Upper lobe of right lung (tissue), 1 donor: ENCODE data around the gene FHAD1. TPM values are rescaled to one million over a fixed set of nuclear protein-coding genes. Genes with fewer than 3 reads are reported as not detected.
"Not testable (repeated sequence)": the region's sequence is repeated elsewhere in the genome, so short reads cannot be mapped to it uniquely, and the experiment has no call there.

Experiments used
- ATAC-seq: fragments of 200-7000 bp; cut with Tn5 transposase; one replicate; pipeline ENCODE4 v1.9.1; 2020; ENCODE audit warnings: mild to moderate bottlenecking, moderate library complexity
- DNase-seq: peaks from one replicate; pipeline ENCODE4 v3.0.0-alpha.2; 2020
- H3K27ac ChIP-seq: fragments of 200-600 bp; one replicate; pipeline ENCODE4 v1.8.0; 2022
- H3K27me3 ChIP-seq: fragments of 200-600 bp; one replicate; pipeline ENCODE4 v1.8.0; 2022; ENCODE audit warnings: mild to moderate bottlenecking
- H3K36me3 ChIP-seq: fragments of 200-600 bp; one replicate; pipeline ENCODE4 v1.8.0; 2022
- H3K4me1 ChIP-seq: fragments of 200-600 bp; one replicate; pipeline ENCODE4 v1.8.0; 2022
- H3K4me3 ChIP-seq: fragments of 200-600 bp; one replicate; pipeline ENCODE4 v1.8.0; 2022; ENCODE audit warnings: mild to moderate bottlenecking
- H3K9me3 ChIP-seq: fragments of 200-600 bp; one replicate; pipeline ENCODE4 v1.8.0; 2022
- intact Hi-C: fragments of 100-400 bp; cut with DNase I; formaldehyde crosslinking; loops from one replicate; pipeline ENCODE4 v1.11.0; 2022
- total RNA-seq: library from RNA; stranded (reverse); fragmentation: NEBNext Ultra II Directional; extraction: Animal tissue kit (Norgen Biotek cat#: 25700); gene quantifications from one replicate; pipeline ENCODE4 v1.2.1, GENCODE V29; 2021
- TF ChIP-seq, protein P1 (sequence below): fragments of 200-600 bp; IDR thresholded peaks from one replicate; pipeline ENCODE4 v1.8.0; 2022; ENCODE audit warnings: antibody characterized with exemption
- donor health status: DM: no; HTN: yes; CAD: no; lungs with severe emphysema.

The FHAD1 gene
- total RNA-seq, 1 donor from 2014 or later: 2.4 TPM

GRCh38 chr1:15385420-15385819 is 138.4 kb downstream of the FHAD1 start:
- no peak for DNase-seq
- intact Hi-C loops: no loop called here
- Histone ChIP-seq H3K4me3 (no peak overlapping the region), H3K36me3 (no peaks in the 10 kb centered on the region), H3K4me1 (peaks cover 5% of the 10 kb centered on the region), H3K27me3 (no peaks in the 10 kb centered on the region), H3K27ac (no peak overlapping the region), H3K9me3 (no peaks in the 10 kb centered on the region)
- TF ChIP-seq, protein P1, sequence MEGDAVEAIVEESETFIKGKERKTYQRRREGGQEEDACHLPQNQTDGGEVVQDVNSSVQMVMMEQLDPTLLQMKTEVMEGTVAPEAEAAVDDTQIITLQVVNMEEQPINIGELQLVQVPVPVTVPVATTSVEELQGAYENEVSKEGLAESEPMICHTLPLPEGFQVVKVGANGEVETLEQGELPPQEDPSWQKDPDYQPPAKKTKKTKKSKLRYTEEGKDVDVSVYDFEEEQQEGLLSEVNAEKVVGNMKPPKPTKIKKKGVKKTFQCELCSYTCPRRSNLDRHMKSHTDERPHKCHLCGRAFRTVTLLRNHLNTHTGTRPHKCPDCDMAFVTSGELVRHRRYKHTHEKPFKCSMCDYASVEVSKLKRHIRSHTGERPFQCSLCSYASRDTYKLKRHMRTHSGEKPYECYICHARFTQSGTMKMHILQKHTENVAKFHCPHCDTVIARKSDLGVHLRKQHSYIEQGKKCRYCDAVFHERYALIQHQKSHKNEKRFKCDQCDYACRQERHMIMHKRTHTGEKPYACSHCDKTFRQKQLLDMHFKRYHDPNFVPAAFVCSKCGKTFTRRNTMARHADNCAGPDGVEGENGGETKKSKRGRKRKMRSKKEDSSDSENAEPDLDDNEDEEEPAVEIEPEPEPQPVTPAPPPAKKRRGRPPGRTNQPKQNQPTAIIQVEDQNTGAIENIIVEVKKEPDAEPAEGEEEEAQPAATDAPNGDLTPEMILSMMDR: no peak
- no peak for ATAC-seq

GRCh38 chr1:15386164-15386749 is 139.2 kb downstream of the FHAD1 start:
- H3K36me3 ChIP-seq: no peaks in the 10 kb centered on the region
- H3K9me3 ChIP-seq: no peaks in the 10 kb centered on the region
- H3K27me3 ChIP-seq: no peaks in the 10 kb centered on the region
- TF ChIP-seq, protein P1: no peak
- DNase-seq (no peak), ATAC-seq (no peak)
- peak overlapping the region; percentile 1 for H3K4me3 ChIP-seq
- intact Hi-C loops: no loop called here
- H3K4me1 ChIP-seq: peaks cover 5% of the 10 kb centered on the region
- H3K27ac ChIP-seq: no peak overlapping the region

- intact Hi-C loops: no loop called here
- TF ChIP-seq, protein P1: no peak
- peaks cover 5% of the 10 kb centered on the region for H3K4me1 ChIP-seq
- H3K27me3 ChIP-seq: no peaks in the 10 kb centered on the region
- no peak overlapping the region for H3K4me3 ChIP-seq
- no peaks in the 10 kb centered on the region for H3K9me3 ChIP-seq
- H3K27ac ChIP-seq: no peak overlapping the region
- ATAC-seq (no peak), DNase-seq (no peak)
- H3K36me3 ChIP-seq: no peaks in the 10 kb centered on the region
These were observed 141.3 kb downstream of the FHAD1 start for GRCh38 chr1:15388201-15388880.

DNA sequence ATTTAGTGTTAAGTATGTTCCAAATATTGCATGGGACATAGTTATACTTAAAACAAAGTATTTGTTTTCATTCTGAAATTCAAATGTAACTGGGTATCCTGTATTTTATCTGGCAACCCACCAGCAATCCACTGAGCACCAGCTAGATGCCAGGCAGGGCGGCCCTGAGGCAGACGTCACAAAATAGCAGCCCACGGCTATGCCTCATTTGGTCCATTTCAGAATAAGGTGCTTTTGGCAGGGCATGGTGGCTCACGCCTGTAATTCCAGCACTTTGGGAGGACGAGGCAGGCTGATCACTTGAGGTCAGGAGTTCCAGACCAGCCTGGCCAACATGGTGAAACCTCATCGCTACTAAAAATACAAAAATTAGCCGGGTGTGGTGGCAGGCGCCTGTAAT is 142.8 kb downstream of the FHAD1 start:
- H3K27ac ChIP-seq, intact Hi-C loops, ATAC-seq, H3K4me1 ChIP-seq, H3K4me3 ChIP-seq, DNase-seq, H3K36me3 ChIP-seq, H3K9me3 ChIP-seq, H3K27me3 ChIP-seq: not testable (repeated sequence)

- intact Hi-C loops: no loop called here
- ATAC-seq (no peak), DNase-seq (no peak)
- TF ChIP-seq, protein P1: no peak
- Histone ChIP-seq H3K27ac (no peak overlapping the region), H3K4me1 (peaks cover 5% of the 10 kb centered on the region), H3K27me3 (no peaks in the 10 kb centered on the region), H3K9me3 (no peaks in the 10 kb centered on the region), H3K36me3 (no peaks in the 10 kb centered on the region), H3K4me3 (no peak overlapping the region)
These were observed 143.6 kb downstream of the FHAD1 start for GRCh38 chr1:15390667-15391066.

DNA sequence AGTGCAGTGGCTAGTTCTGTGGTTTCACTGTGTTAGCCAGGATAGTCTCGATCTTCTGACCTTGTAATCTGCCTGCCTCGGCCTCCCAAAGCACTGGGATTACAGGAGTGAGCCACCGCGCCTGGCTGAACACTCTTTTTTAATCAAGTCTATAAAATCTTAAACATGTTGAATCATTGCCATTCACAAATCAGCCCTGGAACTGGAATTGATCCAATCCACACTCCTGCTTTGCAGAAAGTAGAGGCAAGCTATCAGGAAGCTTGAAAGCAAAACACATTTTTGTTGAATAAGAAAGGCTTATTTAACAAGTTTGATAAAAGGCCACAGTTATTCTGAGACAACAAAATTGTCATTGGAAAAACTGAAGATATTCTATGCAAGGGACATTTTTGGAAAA is 144.3 kb downstream of the FHAD1 start:
- no peaks in the 10 kb centered on the region for H3K27me3 ChIP-seq
- no peaks in the 10 kb centered on the region for H3K4me1 ChIP-seq
- DNase-seq (no peak), ATAC-seq (no peak)
- no peak overlapping the region for H3K27ac ChIP-seq
- no peaks in the 10 kb centered on the region for H3K36me3 ChIP-seq
- H3K9me3 ChIP-seq: no peaks in the 10 kb centered on the region
- intact Hi-C loops: no loop called here
- TF ChIP-seq, protein P1: no peak
- H3K4me3 ChIP-seq: no peak overlapping the region
